22Rv1 (cell line): ENCODE results near the gene XAGE5.
"Not testable (repeated sequence)": the region's sequence is repeated elsewhere in the genome, so short reads cannot be mapped to it uniquely, and the experiment has no call there.

Source experiments
- H3K27ac ChIP-seq: fragments of 450-650 bp; 2 replicates; pipeline ENCODE4 v1.5.1; 2017
- ZFX ChIP-seq: fragments of 450-650 bp; IDR thresholded peaks from 2 replicates; pipeline ENCODE4 v1.6.1; 2017; ENCODE audit warnings: antibody characterized with exemption, borderline replicate concordance
- TF ChIP-seq, protein P1 (sequence below): fragments of 450-650 bp; IDR thresholded peaks from 2 replicates; pipeline ENCODE4 v1.5.1; 2017; ENCODE audit warnings: mild to moderate bottlenecking

Gene XAGE5, protein sequence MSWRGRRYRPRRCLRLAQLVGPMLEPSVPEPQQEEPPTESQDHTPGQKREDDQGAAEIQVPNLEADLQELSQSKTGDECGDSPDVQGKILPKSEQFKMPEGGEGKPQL

DNA sequence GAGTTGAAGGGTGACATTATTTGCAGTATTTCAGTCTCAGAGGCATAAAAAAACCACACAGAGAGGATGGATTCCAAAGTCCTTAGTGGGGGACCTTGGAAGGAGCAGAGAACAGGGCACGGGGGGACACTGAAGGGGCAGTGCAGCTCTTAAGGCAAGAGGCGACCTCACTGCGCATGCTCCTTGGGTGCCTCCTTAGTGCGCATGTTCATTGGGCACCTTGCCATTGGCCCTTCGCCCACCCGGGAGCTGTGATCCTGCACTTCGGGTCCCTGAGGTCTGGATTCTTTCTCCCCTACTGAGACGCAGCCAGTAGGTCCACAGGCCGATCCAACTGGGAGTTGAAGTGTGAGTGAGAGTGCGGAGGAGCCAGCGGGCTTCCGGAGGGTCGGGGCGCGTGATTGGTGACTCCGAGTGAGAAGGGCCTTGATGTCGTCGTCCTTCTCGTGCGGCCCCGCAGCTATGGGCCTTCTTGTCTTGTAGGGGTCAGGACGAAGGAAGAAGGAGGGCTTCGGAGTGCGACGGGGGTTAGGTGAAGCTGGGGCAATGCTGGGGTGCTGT, at the start of gene XAGE5:
Gene XAGE5, plus strand, starts transcription at position 223 of the 561 bp plus-strand sequence. CDS start 1,280 bp downstream, outside the sequence.
- TF ChIP-seq ZFX = no peak
- TF ChIP-seq, protein P1, sequence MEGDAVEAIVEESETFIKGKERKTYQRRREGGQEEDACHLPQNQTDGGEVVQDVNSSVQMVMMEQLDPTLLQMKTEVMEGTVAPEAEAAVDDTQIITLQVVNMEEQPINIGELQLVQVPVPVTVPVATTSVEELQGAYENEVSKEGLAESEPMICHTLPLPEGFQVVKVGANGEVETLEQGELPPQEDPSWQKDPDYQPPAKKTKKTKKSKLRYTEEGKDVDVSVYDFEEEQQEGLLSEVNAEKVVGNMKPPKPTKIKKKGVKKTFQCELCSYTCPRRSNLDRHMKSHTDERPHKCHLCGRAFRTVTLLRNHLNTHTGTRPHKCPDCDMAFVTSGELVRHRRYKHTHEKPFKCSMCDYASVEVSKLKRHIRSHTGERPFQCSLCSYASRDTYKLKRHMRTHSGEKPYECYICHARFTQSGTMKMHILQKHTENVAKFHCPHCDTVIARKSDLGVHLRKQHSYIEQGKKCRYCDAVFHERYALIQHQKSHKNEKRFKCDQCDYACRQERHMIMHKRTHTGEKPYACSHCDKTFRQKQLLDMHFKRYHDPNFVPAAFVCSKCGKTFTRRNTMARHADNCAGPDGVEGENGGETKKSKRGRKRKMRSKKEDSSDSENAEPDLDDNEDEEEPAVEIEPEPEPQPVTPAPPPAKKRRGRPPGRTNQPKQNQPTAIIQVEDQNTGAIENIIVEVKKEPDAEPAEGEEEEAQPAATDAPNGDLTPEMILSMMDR = no peak
- H3K27ac ChIP-seq = no peak within 1 kb of the TSS

DNA sequence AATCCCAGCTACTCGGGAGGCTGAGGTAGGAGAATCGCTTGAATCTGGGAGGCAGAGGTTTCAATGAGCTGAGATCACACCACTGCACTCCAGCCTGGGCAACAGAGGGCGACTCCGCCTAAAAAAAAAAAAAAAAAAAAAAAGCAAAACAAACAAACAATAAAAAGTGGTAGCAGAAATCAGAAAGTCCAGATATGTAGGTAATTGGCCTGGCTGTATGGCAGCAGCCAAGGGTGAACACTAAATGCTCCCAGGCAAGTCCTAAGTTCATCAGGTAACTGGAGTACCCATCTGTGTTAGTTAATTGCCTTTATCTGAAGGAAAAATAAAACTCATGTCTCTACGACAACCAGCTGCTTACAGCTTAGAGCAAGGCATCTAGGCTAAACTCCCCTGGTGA, 45.1 kb upstream of the XAGE5 start:
- H3K27ac ChIP-seq = not testable (repeated sequence)

DNA sequence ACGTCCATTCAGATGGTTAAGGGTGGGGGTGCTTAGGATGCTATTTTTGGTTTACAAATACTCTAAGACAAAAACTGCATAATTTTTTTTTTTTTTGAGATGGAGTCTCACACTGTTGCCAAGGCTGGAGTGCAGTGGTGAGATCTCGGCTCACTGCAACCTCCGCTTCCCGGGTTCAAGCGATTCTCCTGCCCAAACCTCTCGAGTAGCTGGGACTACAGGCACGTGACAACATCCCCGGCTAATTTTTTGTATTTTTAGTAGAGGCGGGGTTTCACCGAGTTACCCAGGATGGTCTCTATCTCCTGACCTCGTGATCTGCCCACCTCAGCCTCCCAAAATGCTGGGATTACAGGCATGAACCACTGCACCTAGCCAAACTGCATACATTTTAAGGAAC, 37.6 kb upstream of the XAGE5 start:
- H3K27ac ChIP-seq = not testable (repeated sequence)

DNA sequence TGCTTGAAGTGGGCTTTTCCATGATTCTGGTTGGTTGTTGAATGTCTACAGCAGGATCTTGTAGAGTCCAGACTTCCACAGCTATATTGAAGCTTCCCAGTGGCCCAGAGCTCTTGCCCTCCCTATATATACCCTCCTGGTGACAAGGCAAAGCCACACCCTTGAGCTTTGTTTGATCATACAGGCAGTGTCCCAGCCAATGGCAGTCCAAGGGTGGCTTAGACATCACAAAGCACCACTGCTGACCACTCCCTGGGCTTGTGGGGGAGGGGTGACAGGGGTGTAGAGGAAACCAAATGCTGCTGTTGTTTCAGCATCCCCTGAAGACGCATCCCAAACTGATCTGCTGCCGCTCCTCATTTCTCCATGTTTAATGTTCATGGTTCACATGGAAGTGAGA, 13.8 kb upstream of the XAGE5 start, which contains the start of gene SPANXN5:
Gene SPANXN5, minus strand, starts transcription at position 101 of the 400 bp plus-strand sequence. Its CDS starts 79 bp downstream, at position 22.
- not testable (repeated sequence) for H3K27ac ChIP-seq

DNA sequence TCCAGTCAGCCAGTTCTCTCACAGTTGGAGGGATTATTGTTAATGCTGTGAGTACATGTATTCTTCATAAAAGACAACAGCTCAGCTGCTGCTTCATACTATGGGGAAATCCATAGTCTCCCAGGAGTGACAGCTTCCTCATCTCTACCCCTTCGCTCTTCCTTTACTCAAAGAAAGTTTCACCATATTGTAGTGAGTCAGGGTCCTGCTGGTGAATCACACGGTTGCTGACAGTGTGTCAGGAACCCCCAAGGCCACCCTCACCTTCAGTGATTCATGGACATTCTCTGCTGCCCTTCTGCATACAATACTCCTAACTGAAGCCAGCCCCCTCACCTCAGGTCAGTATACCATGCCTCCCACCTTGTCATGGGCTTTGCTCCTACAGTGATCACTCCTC, 6.2 kb upstream of the XAGE5 start:
- H3K27ac ChIP-seq = not testable (repeated sequence)

DNA sequence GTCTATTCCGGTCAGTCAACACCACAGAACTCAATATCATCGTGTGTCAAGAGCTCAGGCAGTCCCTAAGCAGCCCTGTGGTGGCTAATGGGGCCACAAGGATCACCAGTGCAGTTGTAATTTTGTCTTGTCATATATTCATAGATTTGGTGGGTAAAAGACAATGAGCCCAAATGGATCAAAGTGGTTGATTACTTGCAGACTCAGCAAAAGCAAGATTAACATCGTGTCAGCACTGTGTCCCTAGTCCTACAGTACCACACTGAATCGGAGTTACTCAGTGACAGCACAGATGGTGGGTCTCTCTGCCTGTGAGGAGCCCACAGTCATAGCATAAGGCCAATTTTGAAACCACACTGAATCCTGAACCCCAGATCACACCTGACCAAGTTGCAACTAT, 8.7 kb downstream of the XAGE5 start:
- TF ChIP-seq ZFX = no peak
- TF ChIP-seq, protein P1 = no peak
- H3K27ac ChIP-seq = no peak overlapping the region

DNA sequence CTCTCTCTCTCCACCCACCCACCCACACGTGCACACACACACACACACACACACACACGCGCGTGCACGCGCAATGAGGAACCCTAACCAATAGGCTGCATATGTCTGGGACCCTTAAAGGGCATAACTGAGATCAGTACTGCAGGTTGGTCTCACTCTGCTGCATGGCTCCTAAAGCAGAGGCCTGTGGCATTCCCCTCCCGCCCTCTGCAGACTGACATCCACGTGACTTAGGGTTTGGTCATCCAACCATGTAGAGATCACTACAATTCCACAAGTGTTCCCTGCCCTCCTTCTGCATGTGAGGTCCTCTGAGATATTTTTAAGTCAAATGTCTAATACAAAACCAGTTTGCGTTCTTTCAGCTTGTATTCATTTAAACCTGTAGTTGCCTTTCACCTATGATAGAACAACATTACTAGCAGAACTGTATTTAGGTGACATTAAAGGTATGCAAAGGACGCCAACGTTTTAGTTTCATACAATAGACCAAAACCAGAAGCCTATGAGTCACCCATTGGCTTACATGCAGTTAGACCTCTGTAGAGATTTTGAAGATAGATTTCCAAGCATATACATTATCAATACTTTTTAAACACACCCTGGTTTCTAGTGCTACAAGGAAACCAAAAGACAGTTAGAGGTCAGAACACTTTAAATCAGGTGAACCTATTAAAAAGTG, 10.1 kb downstream of the XAGE5 start:
- H3K27ac ChIP-seq = no peak overlapping the region
- TF ChIP-seq, protein P1 = no peak
- no peak for TF ChIP-seq ZFX

DNA sequence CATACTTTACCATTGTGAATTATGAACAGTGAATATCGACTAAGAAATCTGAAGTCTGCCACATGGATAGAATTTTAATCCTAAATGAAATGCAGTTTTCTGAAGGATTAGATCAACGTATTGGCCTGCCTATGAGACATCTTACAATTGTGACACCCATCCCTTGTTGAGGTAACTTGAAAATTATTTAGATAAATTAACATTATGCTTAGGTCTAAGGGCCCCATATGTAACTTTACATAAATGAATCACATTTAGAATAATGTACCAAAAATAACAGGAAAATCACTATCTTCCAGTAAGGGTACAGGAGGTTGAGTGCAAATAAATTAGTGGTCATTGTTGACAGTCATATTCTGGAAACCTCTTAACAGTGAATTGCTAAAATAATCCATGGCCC, 13.5 kb downstream of the XAGE5 start:
- TF ChIP-seq, protein P1 = no peak
- no peak for TF ChIP-seq ZFX

DNA sequence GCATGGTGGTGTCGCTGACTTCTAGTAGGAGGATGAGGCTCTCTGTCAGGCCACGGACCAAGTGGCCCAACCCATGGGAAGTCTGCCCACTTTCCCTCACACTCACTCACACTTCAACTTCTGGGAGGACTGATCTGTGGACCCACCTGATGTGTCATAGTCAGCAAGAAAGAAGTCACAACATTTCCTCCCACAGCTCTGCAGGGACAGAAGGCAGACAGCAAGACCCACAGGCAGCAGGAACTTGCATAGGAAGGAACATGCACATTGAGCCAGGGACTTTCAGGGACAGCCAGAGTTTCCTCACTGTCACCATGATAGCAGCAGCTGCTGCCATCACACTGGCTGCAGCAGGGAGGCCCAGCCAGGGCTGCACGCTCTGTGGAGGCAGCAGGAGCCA, 19.5 kb downstream of the XAGE5 start:
- no peak for TF ChIP-seq ZFX
- TF ChIP-seq, protein P1 = no peak
- H3K27ac ChIP-seq = no peak overlapping the region

More for the DNA sequence above, 13.5 kb downstream of the XAGE5 start:
- H3K27ac ChIP-seq = no peak overlapping the region
